ENCODE data around the gene ACE. TPM values are rescaled to one million over a fixed set of nuclear protein-coding genes. Genes with fewer than 3 reads are reported as not detected.

The ACE gene
- total RNA-seq, 1 donor from 2014 or later = 9.6 TPM

DNA sequence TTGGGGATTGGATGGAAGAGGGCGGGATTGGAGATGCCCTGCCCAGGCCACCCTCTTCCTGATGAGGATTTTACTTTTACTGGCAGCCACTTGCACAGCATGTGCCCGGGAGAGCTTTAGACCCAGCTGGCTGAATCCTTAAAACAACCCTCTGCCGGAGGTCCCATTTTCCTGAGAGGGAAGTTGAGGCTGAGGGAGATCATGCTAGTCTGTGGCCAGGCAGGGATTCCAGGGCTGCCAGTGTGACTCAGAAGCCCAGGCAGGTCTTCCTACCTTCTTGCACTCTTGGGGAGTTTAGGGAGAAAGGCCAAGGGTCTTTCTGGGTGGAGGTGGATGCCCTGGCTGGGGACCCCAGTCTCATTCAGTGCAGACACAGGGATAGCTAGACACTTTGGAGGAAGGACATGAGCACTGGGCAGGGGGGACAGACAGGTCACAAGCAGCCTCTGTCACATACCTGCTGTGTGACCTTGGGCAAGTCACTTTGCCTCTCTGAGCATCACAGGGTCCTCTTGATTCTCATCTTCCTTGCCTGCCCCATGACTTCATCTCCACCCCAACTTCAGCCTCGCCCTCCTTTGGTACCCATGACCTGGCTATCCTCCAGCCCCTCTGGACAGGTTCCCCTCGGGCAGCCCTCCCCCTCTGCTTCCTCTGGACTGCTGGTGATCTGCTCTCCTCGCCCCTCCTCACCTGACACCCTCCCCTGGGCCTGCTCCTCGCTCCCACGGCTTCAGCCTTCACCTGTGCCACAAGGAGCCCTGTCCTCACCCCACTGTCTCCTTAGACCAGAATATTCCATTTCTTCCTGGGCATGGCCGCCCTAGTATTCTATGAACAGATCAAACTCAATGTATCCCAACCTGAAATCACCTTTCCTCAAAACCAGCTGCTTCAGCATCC lies 62.1 kb downstream of the ACE start:
- TF ChIP-seq, protein P1, sequence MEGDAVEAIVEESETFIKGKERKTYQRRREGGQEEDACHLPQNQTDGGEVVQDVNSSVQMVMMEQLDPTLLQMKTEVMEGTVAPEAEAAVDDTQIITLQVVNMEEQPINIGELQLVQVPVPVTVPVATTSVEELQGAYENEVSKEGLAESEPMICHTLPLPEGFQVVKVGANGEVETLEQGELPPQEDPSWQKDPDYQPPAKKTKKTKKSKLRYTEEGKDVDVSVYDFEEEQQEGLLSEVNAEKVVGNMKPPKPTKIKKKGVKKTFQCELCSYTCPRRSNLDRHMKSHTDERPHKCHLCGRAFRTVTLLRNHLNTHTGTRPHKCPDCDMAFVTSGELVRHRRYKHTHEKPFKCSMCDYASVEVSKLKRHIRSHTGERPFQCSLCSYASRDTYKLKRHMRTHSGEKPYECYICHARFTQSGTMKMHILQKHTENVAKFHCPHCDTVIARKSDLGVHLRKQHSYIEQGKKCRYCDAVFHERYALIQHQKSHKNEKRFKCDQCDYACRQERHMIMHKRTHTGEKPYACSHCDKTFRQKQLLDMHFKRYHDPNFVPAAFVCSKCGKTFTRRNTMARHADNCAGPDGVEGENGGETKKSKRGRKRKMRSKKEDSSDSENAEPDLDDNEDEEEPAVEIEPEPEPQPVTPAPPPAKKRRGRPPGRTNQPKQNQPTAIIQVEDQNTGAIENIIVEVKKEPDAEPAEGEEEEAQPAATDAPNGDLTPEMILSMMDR (IDR thresholded peaks at IDR 0.05) = no peak
- TF ChIP-seq POLR2AphosphoS5 (IDR thresholded peaks at IDR 0.05; ENCODE audit: insufficient read depth in 1 of 2, low read depth in 1 of 2) (no peak), POLR2A (IDR thresholded peaks at IDR 0.05) (no peak)
- no peak for DNase-seq (ENCODE audit: extremely low spot score in 2 of 2)
- no peak overlapping the region for H3K4me3 ChIP-seq

DNA sequence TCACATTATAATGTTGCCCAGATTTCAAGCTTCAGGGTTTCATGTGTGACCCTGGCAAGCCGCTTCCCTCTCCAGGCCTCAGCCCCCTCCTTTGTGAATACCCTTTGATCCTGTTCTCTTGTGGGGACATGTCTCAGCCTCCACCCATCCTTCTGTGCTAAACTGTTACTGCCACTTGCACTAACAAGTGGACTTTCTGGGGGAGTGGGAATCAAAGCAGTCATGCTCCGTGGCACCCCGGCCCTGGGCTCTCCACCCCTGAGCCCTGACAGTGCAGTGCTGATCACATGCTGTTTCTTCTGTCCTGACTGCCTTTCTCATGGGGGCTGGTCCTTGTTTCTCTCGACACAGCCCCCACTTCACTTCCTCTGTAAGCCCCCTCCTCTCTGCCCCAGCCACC lies 63.7 kb downstream of the ACE start:
- no peak overlapping the region for H3K27ac ChIP-seq
- H3K36me3 ChIP-seq = no peaks in the 10 kb centered on the region
- no peak for DNase-seq (ENCODE audit: extremely low spot score in 2 of 2)
- H3K4me1 ChIP-seq = peaks cover 11% of the 10 kb centered on the region
- H3K4me3 ChIP-seq = no peak overlapping the region
- no peak for TF ChIP-seq POLR2AphosphoS5 (IDR thresholded peaks at IDR 0.05; ENCODE audit: insufficient read depth in 1 of 2, low read depth in 1 of 2)
- no peak for TF ChIP-seq POLR2A (IDR thresholded peaks at IDR 0.05)
- intact Hi-C loops (cut with DNase I) = loop anchor here (10.0 kb wide), 1 partner anchor 96 kb away; the partner anchor contains the start of gene CYB561
- H3K27me3 ChIP-seq = peaks cover 6% of the 10 kb centered on the region
- H3K9me3 ChIP-seq = no peaks in the 10 kb centered on the region

More for the DNA sequence above, 62.1 kb downstream of the ACE start:
- no peaks in the 10 kb centered on the region for H3K36me3 ChIP-seq
- H3K9me3 ChIP-seq = no peaks in the 10 kb centered on the region
- H3K27ac ChIP-seq = no peak overlapping the region
- intact Hi-C loops (cut with DNase I) = loop anchor here (10.0 kb wide), 1 partner anchor 56 kb away; no protein-coding TSS in a partner anchor
- H3K4me1 ChIP-seq = peaks cover 11% of the 10 kb centered on the region
- H3K27me3 ChIP-seq = peaks cover 6% of the 10 kb centered on the region

DNA sequence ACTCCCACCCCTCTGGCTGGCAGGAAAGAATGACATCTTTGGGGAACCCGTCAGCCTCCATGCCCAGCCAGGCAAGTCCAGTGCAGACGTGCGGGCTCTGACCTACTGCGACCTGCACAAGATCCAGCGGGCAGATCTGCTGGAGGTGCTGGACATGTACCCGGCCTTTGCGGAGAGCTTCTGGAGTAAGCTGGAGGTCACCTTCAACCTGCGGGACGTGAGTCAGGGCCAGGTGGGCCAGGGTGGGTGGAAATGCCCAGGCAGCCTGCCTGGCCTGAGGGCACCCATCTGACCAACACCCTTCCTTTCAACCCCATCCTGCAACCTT lies 65.3 kb downstream of the ACE start:
- no peak for DNase-seq (ENCODE audit: extremely low spot score in 2 of 2)
- H3K4me3 ChIP-seq = no peak overlapping the region
- no peaks in the 10 kb centered on the region for H3K9me3 ChIP-seq
- no peak overlapping the region for H3K27ac ChIP-seq
- intact Hi-C loops (cut with DNase I) = loop anchor here (10.0 kb wide), 1 partner anchor 97 kb away; the partner anchor contains the start of gene CYB561
- H3K4me1 ChIP-seq = peaks cover 11% of the 10 kb centered on the region
- TF ChIP-seq POLR2AphosphoS5 (IDR thresholded peaks at IDR 0.05; ENCODE audit: insufficient read depth in 1 of 2, low read depth in 1 of 2) = no peak
- no peak for TF ChIP-seq POLR2A (IDR thresholded peaks at IDR 0.05)
- TF ChIP-seq, protein P1 (IDR thresholded peaks at IDR 0.05) = no peak
- H3K27me3 ChIP-seq = peaks cover 6% of the 10 kb centered on the region
- H3K36me3 ChIP-seq = no peaks in the 10 kb centered on the region

DNA sequence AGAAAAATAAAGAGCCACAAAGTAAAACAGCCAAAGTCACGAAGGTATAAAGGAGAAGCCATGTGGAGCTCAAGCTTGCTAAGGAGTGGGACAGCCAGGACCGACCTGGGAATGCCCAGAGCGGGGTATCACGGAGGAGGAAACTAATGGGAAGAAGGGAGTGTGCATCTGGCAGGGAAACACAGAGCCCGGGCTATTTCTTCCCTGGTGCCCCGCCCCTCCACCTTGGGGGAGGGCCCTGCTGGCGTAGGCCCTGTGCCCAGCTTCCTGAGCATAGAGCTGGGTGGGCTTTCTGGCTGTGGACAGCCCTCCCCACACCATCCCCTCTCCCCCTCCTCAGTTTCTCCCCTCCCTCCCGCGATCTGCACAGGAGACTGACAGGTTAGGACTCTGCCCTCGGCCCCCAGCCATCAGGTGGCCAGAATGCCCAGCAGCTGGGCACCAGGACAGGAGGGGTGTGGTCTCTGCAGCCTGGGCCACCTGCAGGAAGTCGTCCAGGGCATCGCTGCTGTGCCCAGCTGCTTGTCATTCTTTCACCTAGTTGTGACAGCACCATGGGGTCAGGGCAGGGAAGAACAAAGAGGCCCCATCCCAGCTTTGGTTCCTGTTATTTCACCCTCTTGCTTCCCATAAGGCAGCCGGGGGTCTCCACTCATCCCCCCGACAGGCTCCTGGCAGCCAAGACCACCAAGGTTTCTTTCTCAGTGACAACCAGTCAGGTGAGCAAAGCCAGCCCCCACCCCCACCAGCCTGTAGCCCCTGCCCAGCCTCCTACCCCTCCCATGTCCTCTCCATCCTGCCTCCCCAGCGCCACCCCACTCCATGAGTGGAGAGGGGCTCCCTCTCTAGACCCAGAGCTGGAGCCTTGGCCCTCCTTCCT lies 66.3 kb downstream of the ACE start:
- TF ChIP-seq, protein P1 (IDR thresholded peaks at IDR 0.05) = no peak
- TF ChIP-seq POLR2AphosphoS5 (IDR thresholded peaks at IDR 0.05; ENCODE audit: insufficient read depth in 1 of 2, low read depth in 1 of 2) = no peak
- TF ChIP-seq POLR2A (IDR thresholded peaks at IDR 0.05) = no peak
- Histone ChIP-seq H3K27ac (no peak overlapping the region), H3K4me3 (no peak overlapping the region), H3K4me1 (peaks cover 7% of the 10 kb centered on the region), H3K9me3 (no peaks in the 10 kb centered on the region), H3K36me3 (no peaks in the 10 kb centered on the region), H3K27me3 (peaks cover 2% of the 10 kb centered on the region)
- DNase-seq (ENCODE audit: extremely low spot score in 2 of 2) = no peak
- intact Hi-C loops (cut with DNase I) = loop anchor here (10.0 kb wide), 1 partner anchor 98 kb away; the partner anchor contains the start of gene CYB561

DNA sequence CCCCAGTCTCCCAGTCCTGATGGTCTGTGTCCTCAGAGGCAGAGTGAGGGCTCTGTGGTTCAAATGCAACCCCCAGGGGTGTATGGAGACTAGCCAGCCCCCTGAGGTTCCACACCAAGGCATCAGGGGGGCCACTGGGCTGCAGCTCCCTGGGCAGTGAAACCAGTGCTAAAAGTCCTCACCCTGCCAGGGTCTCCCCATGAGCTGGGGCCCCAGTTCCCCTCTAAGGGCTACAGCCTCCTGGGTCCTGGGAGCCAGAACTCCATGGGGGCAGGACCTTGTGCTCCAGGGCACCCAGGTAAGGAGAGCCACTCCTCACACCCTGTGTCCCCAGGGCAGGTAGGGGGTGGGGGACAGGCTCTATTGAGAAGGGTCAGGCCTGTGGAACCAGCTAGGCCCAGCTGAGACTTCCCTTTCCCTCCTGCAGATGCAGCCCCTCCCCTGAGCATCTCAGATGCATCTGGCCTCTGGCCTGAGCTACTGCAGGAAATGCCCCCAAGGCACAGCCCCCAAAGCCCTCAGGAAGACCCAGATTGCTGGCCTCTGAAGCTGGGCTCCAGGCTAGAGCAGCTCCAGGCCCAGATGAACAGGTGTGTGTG lies 67.1 kb downstream of the ACE start:
- no peak for DNase-seq (ENCODE audit: extremely low spot score in 2 of 2)
- H3K4me3 ChIP-seq = no peak overlapping the region

More for the DNA sequence above, 67.1 kb downstream of the ACE start:
- Histone ChIP-seq H3K36me3 (no peaks in the 10 kb centered on the region), H3K27ac (no peak overlapping the region), H3K9me3 (no peaks in the 10 kb centered on the region), H3K27me3 (no peaks in the 10 kb centered on the region), H3K4me1 (no peaks in the 10 kb centered on the region)
- TF ChIP-seq, protein P1 (IDR thresholded peaks at IDR 0.05) = no peak
- TF ChIP-seq POLR2A (IDR thresholded peaks at IDR 0.05) = no peak
- intact Hi-C loops (cut with DNase I) = loop anchor here (10.0 kb wide), 1 partner anchor 99 kb away; the partner anchor contains the start of gene CYB561
